ENCODE measurements around the gene RBBP5.

RBBP5 gene

DNA sequence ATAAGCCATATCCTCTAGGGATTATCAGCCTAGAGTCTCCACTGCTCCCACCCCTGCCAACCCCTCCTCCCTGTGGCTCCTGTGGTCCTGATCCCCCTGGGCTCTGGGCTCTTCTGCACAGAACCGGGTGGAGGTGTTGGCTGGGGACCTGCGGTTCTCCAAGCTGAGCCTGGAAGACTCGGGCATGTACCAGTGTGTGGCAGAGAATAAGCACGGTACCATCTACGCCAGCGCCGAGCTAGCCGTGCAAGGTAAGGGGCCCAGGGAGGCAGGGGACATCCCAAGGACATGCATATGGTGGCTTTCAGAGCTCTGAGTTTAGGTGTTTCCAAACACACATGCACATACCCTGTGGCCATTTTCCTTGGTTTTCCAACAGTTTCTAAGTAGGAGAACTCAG is 59.5 kb downstream of the RBBP5 start:
- TF ChIP-seq, protein P1, sequence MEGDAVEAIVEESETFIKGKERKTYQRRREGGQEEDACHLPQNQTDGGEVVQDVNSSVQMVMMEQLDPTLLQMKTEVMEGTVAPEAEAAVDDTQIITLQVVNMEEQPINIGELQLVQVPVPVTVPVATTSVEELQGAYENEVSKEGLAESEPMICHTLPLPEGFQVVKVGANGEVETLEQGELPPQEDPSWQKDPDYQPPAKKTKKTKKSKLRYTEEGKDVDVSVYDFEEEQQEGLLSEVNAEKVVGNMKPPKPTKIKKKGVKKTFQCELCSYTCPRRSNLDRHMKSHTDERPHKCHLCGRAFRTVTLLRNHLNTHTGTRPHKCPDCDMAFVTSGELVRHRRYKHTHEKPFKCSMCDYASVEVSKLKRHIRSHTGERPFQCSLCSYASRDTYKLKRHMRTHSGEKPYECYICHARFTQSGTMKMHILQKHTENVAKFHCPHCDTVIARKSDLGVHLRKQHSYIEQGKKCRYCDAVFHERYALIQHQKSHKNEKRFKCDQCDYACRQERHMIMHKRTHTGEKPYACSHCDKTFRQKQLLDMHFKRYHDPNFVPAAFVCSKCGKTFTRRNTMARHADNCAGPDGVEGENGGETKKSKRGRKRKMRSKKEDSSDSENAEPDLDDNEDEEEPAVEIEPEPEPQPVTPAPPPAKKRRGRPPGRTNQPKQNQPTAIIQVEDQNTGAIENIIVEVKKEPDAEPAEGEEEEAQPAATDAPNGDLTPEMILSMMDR (conservative IDR thresholded peaks at IDR 0.05; ENCODE audit: low read depth, low read length), result no peak
- no peak overlapping the region for H3K4me2 ChIP-seq
- no peaks in the 10 kb centered on the region for H3K79me2 ChIP-seq (ENCODE audit: insufficient read depth, low read depth)

DNA sequence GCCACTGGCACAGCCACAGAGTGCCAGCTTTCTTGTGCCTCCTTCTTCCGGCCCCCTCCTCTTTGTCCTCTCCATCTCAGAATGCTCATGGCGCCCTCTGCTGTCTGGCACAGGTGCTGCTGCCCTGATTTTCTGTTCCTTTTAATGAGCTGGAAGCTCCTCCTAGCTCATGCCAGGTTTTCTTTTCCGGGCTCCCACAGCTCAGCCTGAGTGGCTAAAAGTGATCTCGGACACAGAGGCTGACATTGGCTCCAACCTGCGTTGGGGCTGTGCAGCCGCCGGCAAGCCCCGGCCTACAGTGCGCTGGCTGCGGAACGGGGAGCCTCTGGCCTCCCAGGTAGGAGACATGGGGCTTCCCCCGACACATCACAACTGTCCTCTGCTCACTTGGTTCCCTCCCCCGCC is 60.1 kb downstream of the RBBP5 start:
- H3K27me3 ChIP-seq (ENCODE audit: insufficient read depth, low read depth), result peaks cover 42% of the 10 kb centered on the region
- H3K36me3 ChIP-seq (ENCODE audit: insufficient read depth), result no peaks in the 10 kb centered on the region
- no peak overlapping the region; the same call in 1 of the 2 replicates for H3K4me2 ChIP-seq
- peak overlapping the region; percentile 39 for H2AFZ ChIP-seq (ENCODE audit: low read depth)
- H4K20me1 ChIP-seq (ENCODE audit: insufficient read depth), result no peaks in the 10 kb centered on the region
- no peaks in the 10 kb centered on the region for H3K4me1 ChIP-seq (ENCODE audit: low read depth, poor library complexity, severe bottlenecking)
- H3K79me2 ChIP-seq (ENCODE audit: insufficient read depth, low read depth), result no peaks in the 10 kb centered on the region
- H3K9ac ChIP-seq, result no peak overlapping the region
- no peak overlapping the region for H3K27ac ChIP-seq
- no peak overlapping the region for H3K4me3 ChIP-seq (IDR thresholded peaks at IDR 0.05; ENCODE audit: insufficient read depth, low read depth, low read length)
- TF ChIP-seq, protein P1 (conservative IDR thresholded peaks at IDR 0.05; ENCODE audit: low read depth, low read length), result peak; percentile 98

More for the DNA sequence above, 59.5 kb downstream of the RBBP5 start:
- no peak overlapping the region for H3K9ac ChIP-seq
- no peak overlapping the region for H2AFZ ChIP-seq (ENCODE audit: low read depth)
- H3K27ac ChIP-seq, result no peak overlapping the region
- H3K4me3 ChIP-seq (IDR thresholded peaks at IDR 0.05; ENCODE audit: insufficient read depth, low read depth, low read length), result no peak overlapping the region
- no peaks in the 10 kb centered on the region for H3K36me3 ChIP-seq (ENCODE audit: insufficient read depth)
- no peaks in the 10 kb centered on the region for H3K4me1 ChIP-seq (ENCODE audit: low read depth, poor library complexity, severe bottlenecking)
- no peaks in the 10 kb centered on the region for H4K20me1 ChIP-seq (ENCODE audit: insufficient read depth)
- peaks cover 36% of the 10 kb centered on the region for H3K27me3 ChIP-seq (ENCODE audit: insufficient read depth, low read depth)

DNA sequence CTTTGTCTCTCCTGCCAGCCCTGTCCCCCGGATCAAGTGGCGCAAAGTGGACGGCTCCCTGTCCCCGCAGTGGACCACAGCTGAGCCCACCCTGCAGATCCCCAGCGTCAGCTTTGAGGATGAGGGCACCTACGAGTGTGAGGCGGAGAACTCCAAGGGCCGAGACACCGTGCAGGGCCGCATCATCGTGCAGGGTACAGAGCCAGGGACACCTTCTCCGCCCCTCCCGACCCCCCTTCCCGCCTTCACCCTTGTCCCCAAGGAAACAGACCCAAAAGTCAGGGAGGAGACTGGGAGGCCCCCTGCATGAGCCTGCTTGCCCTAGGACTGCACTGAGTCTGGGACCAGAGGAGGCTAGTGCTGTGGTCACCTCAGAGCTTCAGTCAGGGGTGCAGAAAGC is 60.6 kb downstream of the RBBP5 start:
- Histone ChIP-seq H2AFZ (ENCODE audit: low read depth) (peak overlapping the region; percentile 39), H3K79me2 (ENCODE audit: insufficient read depth, low read depth) (no peaks in the 10 kb centered on the region), H3K4me2 (no peak overlapping the region), H3K27ac (no peak overlapping the region), H3K36me3 (ENCODE audit: insufficient read depth) (no peaks in the 10 kb centered on the region), H3K4me3 (IDR thresholded peaks at IDR 0.05; ENCODE audit: insufficient read depth, low read depth, low read length) (no peak overlapping the region), H3K9ac (no peak overlapping the region), H3K4me1 (ENCODE audit: low read depth, poor library complexity, severe bottlenecking) (no peaks in the 10 kb centered on the region), H4K20me1 (ENCODE audit: insufficient read depth) (no peaks in the 10 kb centered on the region), H3K27me3 (ENCODE audit: insufficient read depth, low read depth) (peaks cover 46% of the 10 kb centered on the region)
- TF ChIP-seq, protein P1 (conservative IDR thresholded peaks at IDR 0.05; ENCODE audit: low read depth, low read length), result no peak

DNA sequence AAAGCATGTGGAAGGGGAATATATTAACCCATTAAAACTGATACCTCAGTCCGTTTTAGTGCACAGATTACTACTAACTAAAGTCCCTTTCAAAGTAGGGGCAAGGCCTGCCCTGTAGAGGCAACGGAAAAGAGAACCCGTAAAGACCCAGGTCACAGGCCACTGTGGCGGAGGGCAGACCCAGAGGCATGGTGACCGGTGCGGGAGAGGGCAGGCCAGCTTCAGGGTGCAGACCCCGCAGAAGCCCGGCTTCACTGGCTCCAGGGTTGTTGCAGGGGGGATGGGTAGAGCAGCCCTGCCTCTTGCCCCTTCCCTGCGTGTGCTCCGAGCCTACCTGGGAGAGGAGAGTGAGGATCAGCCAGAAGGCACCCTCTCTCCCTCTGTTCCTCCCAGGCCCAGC is 61.0 kb downstream of the RBBP5 start:
- Histone ChIP-seq H3K36me3 (ENCODE audit: insufficient read depth) (no peaks in the 10 kb centered on the region), H2AFZ (ENCODE audit: low read depth) (no peak overlapping the region), H3K79me2 (ENCODE audit: insufficient read depth, low read depth) (no peaks in the 10 kb centered on the region), H3K27ac (no peak overlapping the region), H3K4me1 (ENCODE audit: low read depth, poor library complexity, severe bottlenecking) (no peaks in the 10 kb centered on the region), H3K4me2 (no peak overlapping the region), H3K27me3 (ENCODE audit: insufficient read depth, low read depth) (peaks cover 50% of the 10 kb centered on the region), H3K9ac (no peak overlapping the region), H4K20me1 (ENCODE audit: insufficient read depth) (no peaks in the 10 kb centered on the region), H3K4me3 (IDR thresholded peaks at IDR 0.05; ENCODE audit: insufficient read depth, low read depth, low read length) (no peak overlapping the region)
- TF ChIP-seq, protein P1 (conservative IDR thresholded peaks at IDR 0.05; ENCODE audit: low read depth, low read length), result no peak
